H1 (cell line): Measurements from ENCODE around the gene DAG1. TPM values are rescaled to one million over a fixed set of nuclear protein-coding genes. Genes with fewer than 3 reads are reported as not detected.

ENCODE experiments used
- CTCF ChIA-PET: fragments of 300-600 bp; sonication (Branson Sonifier 250); formaldehyde crosslinking; loops from one replicate; lab custom pipeline; 2021; ENCODE audit not compliant: partially characterized antibody; lab: Charles Lee
- POLR2A ChIA-PET: fragments of 300-600 bp; sonication (Branson Sonifier 250); formaldehyde crosslinking; loops from one replicate; lab custom pipeline; 2021; ENCODE audit warnings: inconsistent platforms; ENCODE audit not compliant: partially characterized antibody; lab: Charles Lee
- DNase-seq, 2 experiments: peaks; one replicate each; pipeline versions ENCODE4 v3.0.0 to v3.0.0-alpha.2; 2010 to 2022; ENCODE audit warnings: low spot score in 2 of 2, low read depth in 1 of 2, mixed read lengths in 1 of 2
- FAIRE-seq: peaks from 2 replicates; lab custom pipeline; 2011; peaks lifted over from hg19 to GRCh38; lab: Jason Lieb, UNC
- H2AFZ ChIP-seq: 2 replicates; pipeline ENCODE4 v1.8.1; 2012; ENCODE audit warnings: low read length, inconsistent platforms
- H2AK5ac ChIP-seq: 2 replicates; pipeline ENCODE4 v1.6.1; 2013; ENCODE audit warnings: low read depth, low read length
- H2BK120ac ChIP-seq: replicated peaks from 2 replicates; pipeline ENCODE3; 2013; ENCODE audit warnings: low read depth, low read length, inconsistent platforms
- H2BK12ac ChIP-seq: 2 replicates; pipeline ENCODE4 v1.6.1; 2013; ENCODE audit warnings: low read depth, low read length
- H2BK15ac ChIP-seq: 2 replicates; pipeline ENCODE4 v1.6.1; 2013; ENCODE audit warnings: low read length
- H2BK20ac ChIP-seq: 2 replicates; pipeline ENCODE4 v1.6.1; 2013; ENCODE audit warnings: low read length
- H2BK5ac ChIP-seq: 2 replicates; pipeline ENCODE4 v1.6.1; 2013; ENCODE audit warnings: low read depth, low read length
- H3K14ac ChIP-seq: 2 replicates; pipeline ENCODE4 v1.6.1; 2013; ENCODE audit warnings: inconsistent platforms; ENCODE audit not compliant: insufficient read length
- H3K18ac ChIP-seq: 2 replicates; pipeline ENCODE4 v1.6.1; 2013; ENCODE audit warnings: low read length; ENCODE audit errors: extremely low read depth
- H3K23ac ChIP-seq: 2 replicates; pipeline ENCODE4 v1.6.1; 2013; ENCODE audit warnings: inconsistent platforms; ENCODE audit not compliant: insufficient read length
- H3K23me2 ChIP-seq: 2 replicates; pipeline ENCODE4 v1.6.1; 2013; ENCODE audit warnings: low read depth, low read length
- H3K27ac ChIP-seq: 2 replicates; pipeline ENCODE4 v1.6.1; 2011; ENCODE audit warnings: low read depth, low read length, inconsistent platforms
- H3K27me3 ChIP-seq, 4 experiments: replicated peaks in 1 of 4; 1 replicate in 1 of 4; 2 replicates in 3 of 4; pipeline versions ENCODE4 v1.6.1 to v1.8.1; 2011 to 2013; ENCODE audit warnings: low read length in 3 of 4, mild to moderate bottlenecking in 3 of 4, inconsistent platforms in 2 of 4, mixed read lengths in 2 of 4, moderate library complexity in 1 of 4; ENCODE audit not compliant: control insufficient read depth in 3 of 4, insufficient read depth in 3 of 4; ENCODE audit errors: extremely low read depth in 1 of 4
- H3K36me3 ChIP-seq, 4 experiments: 2 replicates each; pipeline versions ENCODE4 v1.6.1 to v1.8.1; 2011 to 2013; ENCODE audit warnings: mild to moderate bottlenecking in 4 of 4, low read length in 3 of 4, moderate library complexity in 2 of 4, control low read depth in 1 of 4, inconsistent platforms in 1 of 4; ENCODE audit not compliant: insufficient read depth in 4 of 4, control insufficient read depth in 2 of 4
- H3K4ac ChIP-seq: replicated peaks from 2 replicates; pipeline ENCODE3; 2013; ENCODE audit warnings: low read length, low read depth, mixed read lengths, inconsistent platforms; ENCODE audit not compliant: insufficient read length
- H3K4me1 ChIP-seq, 4 experiments: replicated peaks in 1 of 4; 1 replicate in 1 of 4; 2 replicates in 3 of 4; pipeline versions ENCODE4 v1.6.1 to v1.8.1; 2011 to 2013; ENCODE audit warnings: low read length in 3 of 4, inconsistent platforms in 2 of 4, mixed read lengths in 1 of 4; ENCODE audit not compliant: insufficient read depth in 4 of 4, control insufficient read depth in 3 of 4
- H3K4me2 ChIP-seq, 2 experiments: 2 replicates each; pipeline versions ENCODE4 v1.6.1 to v1.8.1; 2011 to 2013; ENCODE audit warnings: low read depth in 2 of 2, low read length in 2 of 2, control low read depth in 1 of 2, inconsistent platforms in 1 of 2, mild to moderate bottlenecking in 1 of 2; ENCODE audit not compliant: insufficient read depth in 1 of 2
- H3K4me3 ChIP-seq, 4 experiments: fragments of 200-600, 300-600 bp in 1 of 4; sonication (generic), shearing (Covaris generic), sonication (Bioruptor Twin) in 1 of 4; 2 replicates each; pipeline versions ENCODE4 v1.5.1 to v1.8.1; 2011 to 2016; ENCODE audit warnings: low read length in 4 of 4, low read depth in 3 of 4, control low read depth in 2 of 4, inconsistent platforms in 2 of 4, mild to moderate bottlenecking in 2 of 4, mixed read lengths in 1 of 4, moderate library complexity in 1 of 4; ENCODE audit not compliant: insufficient read depth in 2 of 4; ENCODE audit errors: extremely low read depth in 1 of 4
- H3K56ac ChIP-seq: replicated peaks from 2 replicates; pipeline ENCODE3; 2013; ENCODE audit warnings: low read depth, mild to moderate bottlenecking, mixed read lengths, low read length, inconsistent platforms; ENCODE audit not compliant: insufficient read length
- H3K79me1 ChIP-seq: 2 replicates; pipeline ENCODE4 v1.6.1; 2013; ENCODE audit warnings: low read depth, low read length, control low read depth
- H3K79me2 ChIP-seq, 2 experiments: 2 replicates each; pipeline versions ENCODE4 v1.6.1 to v1.8.1; 2012 to 2013; ENCODE audit warnings: low read length in 2 of 2, mild to moderate bottlenecking in 2 of 2, inconsistent platforms in 1 of 2; ENCODE audit not compliant: insufficient read depth in 2 of 2, control insufficient read depth in 1 of 2
- H3K9ac ChIP-seq, 4 experiments: replicated peaks in 1 of 4; 1 replicate in 1 of 4; 2 replicates in 3 of 4; pipeline versions ENCODE4 v1.6.1 to v1.8.1; 2011 to 2013; ENCODE audit warnings: low read depth in 3 of 4, low read length in 3 of 4, control low read depth in 2 of 4, mild to moderate bottlenecking in 2 of 4, moderate library complexity in 2 of 4, inconsistent platforms in 1 of 4; ENCODE audit errors: extremely low read depth in 1 of 4
- H3K9me3 ChIP-seq, 2 experiments: 2 replicates each; pipeline versions ENCODE4 v1.6.1 to v1.8.1; 2012 to 2013; ENCODE audit warnings: mild to moderate bottlenecking in 2 of 2, moderate library complexity in 2 of 2, control low read depth in 1 of 2, inconsistent platforms in 1 of 2, low read depth in 1 of 2, low read length in 1 of 2, mixed read lengths in 1 of 2; ENCODE audit not compliant: insufficient read depth in 2 of 2
- H4K20me1 ChIP-seq, 2 experiments: replicated peaks in 1 of 2; 2 replicates each; pipeline versions ENCODE3 to v1.8.1; 2011 to 2013; ENCODE audit warnings: inconsistent platforms in 2 of 2, low read length in 2 of 2, mild to moderate bottlenecking in 1 of 2; ENCODE audit not compliant: insufficient read depth in 2 of 2, control insufficient read depth in 1 of 2
- H4K5ac ChIP-seq: 2 replicates; pipeline ENCODE4 v1.6.1; 2013; ENCODE audit warnings: low read length, low read depth, mixed read lengths, inconsistent platforms; ENCODE audit not compliant: insufficient read length
- H4K8ac ChIP-seq: 2 replicates; pipeline ENCODE4 v1.8.0; 2013; ENCODE audit warnings: mild to moderate bottlenecking, moderate library complexity, low read length, inconsistent platforms; ENCODE audit not compliant: insufficient read depth; ENCODE audit errors: extremely low read depth
- H4K91ac ChIP-seq: replicated peaks from 2 replicates; pipeline ENCODE3; 2013; ENCODE audit warnings: low read length, mixed read lengths, inconsistent platforms; ENCODE audit not compliant: insufficient read length
- CHD1 ChIP-seq: IDR thresholded peaks from 2 replicates; pipeline ENCODE4 v1.6.1; 2012; ENCODE audit warnings: low read depth, low read length, improper control_type of control experiment
- NANOG ChIP-seq: IDR thresholded peaks from 2 replicates; pipeline ENCODE4 v1.6.1; 2011; ENCODE audit warnings: low read length, low read depth, mild to moderate bottlenecking, inconsistent platforms; ENCODE audit not compliant: insufficient read depth, poor library complexity, severe bottlenecking
- NRF1 ChIP-seq: IDR thresholded peaks from 2 replicates; pipeline ENCODE4 v1.6.1; 2011; ENCODE audit warnings: mild to moderate bottlenecking, low read depth, low read length, improper control_type of control experiment
- WGBS, 2 experiments: shearing (Covaris generic) in 1 of 2; methylation state at CpG; one replicate each; pipeline versions ENCODE4 v1.1.6 to v1.1.7; 2013 to 2015; ENCODE audit warnings: low lambda C conversion rate in 2 of 2, mixed read lengths in 2 of 2, inconsistent platforms in 1 of 2, low coverage in 1 of 2, missing lambda C conversion rate in 1 of 2; ENCODE audit not compliant: insufficient replicate concordance in 2 of 2, insufficient coverage in 1 of 2, insufficient read length in 1 of 2; ENCODE audit errors: extremely low coverage in 1 of 2, missing lambda C conversion rate in 1 of 2; 5-methylcytosine and 5-hydroxymethylcytosine counted together
- polyA plus RNA-seq, 7 experiments: library from polyadenylated mRNA; depleted of rRNA in 3 of 7; stranded (reverse) in 5 of 7; unstranded in 2 of 7; fragments of >200 nt in 5 of 7; fragments of 200-250 nt in 2 of 7; gene quantifications; 1 replicate in 5 of 7; 2 replicates in 1 of 7; 4 replicates in 1 of 7; pipeline versions ENCODE4 v1.2.1 to v1.2.3, GENCODE V29; 2011 to 2013; ENCODE audit warnings: missing spikeins in 2 of 7, mixed read lengths in 2 of 7
- total RNA-seq: library from RNA; stranded (reverse); fragmentation: NEBNext Ultra II Directional; extraction: Animal tissue kit (Norgen Biotek cat#: 25700); gene quantifications from 2 replicates; pipeline ENCODE4 v1.2.1, GENCODE V29; 2021
- TF ChIP-seq, protein P1 (sequence below): IDR thresholded peaks from 2 replicates; pipeline ENCODE4 v1.6.1; 2012; ENCODE audit warnings: low read length, inconsistent platforms

Gene DAG1
- total and polyA plus RNA-seq, 2 of the 8 experiments (the other 6 are each of a cell fraction or from before 2014, with no cell fraction given): 97.5 to 138 TPM

DNA sequence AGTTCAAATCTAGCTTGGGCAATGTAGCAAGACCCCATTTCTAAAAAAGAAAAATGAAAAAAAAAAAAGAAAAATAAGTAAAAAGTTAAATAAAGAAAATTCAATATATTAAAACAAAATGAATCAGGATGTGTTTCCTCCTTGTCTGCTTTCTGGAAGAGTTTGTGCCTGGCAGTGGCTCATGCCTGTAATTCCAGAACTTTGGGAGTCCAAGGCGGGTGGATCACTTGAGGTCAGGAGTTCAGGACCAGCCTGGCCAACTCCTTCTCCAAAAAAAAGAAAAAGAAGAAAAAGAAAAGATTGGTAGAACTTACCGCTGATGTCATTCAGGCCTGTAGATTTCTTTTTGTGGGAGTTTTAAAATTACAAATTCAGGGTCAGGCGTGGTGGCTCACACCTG lies 36.8 kb downstream of the DAG1 start:
- Histone ChIP-seq H4K20me1 (peaks cover 0 to 2% of the 10 kb centered on the region in 2 experiments), H4K5ac (no peak overlapping the region), H3K23me2 (no peaks in the 10 kb centered on the region), H3K4me2 (no peak overlapping the region), H3K14ac (no peak overlapping the region), H3K27me3 (no peaks in the 10 kb centered on the region), H3K36me3 (peaks cover 3 to 19% (median 12%) of the 10 kb centered on the region in 4 experiments; a peak in 6 of 8 replicates), H3K9ac (no peak overlapping the region), H2BK5ac (no peak overlapping the region), H2BK20ac (no peak overlapping the region), H2AFZ (no peak overlapping the region), H3K9me3 (no peaks in the 10 kb centered on the region), H4K8ac (no peak overlapping the region), H2BK15ac (no peak overlapping the region), H2BK120ac (no peak overlapping the region), H3K4me1 (no peaks in the 10 kb centered on the region), H4K91ac (no peak overlapping the region), H3K4ac (no peak overlapping the region), H3K56ac (no peak overlapping the region), H2AK5ac (no peak overlapping the region), H3K23ac (no peak overlapping the region), H3K4me3 (no peak overlapping the region), H3K79me2 (peaks cover 0 to 57% of the 10 kb centered on the region in 2 experiments; a peak in 2 of 4 replicates), H3K79me1 (no peaks in the 10 kb centered on the region; the same call in 1 of the 2 replicates), H3K27ac (no peak overlapping the region), H3K18ac (no peak overlapping the region), H2BK12ac (no peak overlapping the region)
- 90% methylated on average over 3 of the region's 3 CpGs; no CpG with 5 or more reads in 1 of the 2 experiments for WGBS, 2 experiments
- FAIRE-seq: no peak
- DNase-seq: no peak
- TF ChIP-seq NANOG (no peak), NRF1 (no peak), CHD1 (no peak)
- TF ChIP-seq, protein P1, sequence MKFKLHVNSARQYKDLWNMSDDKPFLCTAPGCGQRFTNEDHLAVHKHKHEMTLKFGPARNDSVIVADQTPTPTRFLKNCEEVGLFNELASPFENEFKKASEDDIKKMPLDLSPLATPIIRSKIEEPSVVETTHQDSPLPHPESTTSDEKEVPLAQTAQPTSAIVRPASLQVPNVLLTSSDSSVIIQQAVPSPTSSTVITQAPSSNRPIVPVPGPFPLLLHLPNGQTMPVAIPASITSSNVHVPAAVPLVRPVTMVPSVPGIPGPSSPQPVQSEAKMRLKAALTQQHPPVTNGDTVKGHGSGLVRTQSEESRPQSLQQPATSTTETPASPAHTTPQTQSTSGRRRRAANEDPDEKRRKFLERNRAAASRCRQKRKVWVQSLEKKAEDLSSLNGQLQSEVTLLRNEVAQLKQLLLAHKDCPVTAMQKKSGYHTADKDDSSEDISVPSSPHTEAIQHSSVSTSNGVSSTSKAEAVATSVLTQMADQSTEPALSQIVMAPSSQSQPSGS: no peak
- POLR2A ChIA-PET: interaction anchor here (2.2 kb wide), 1 partner anchor 13 kb away, joined by 4 read pairs; no protein-coding TSS in a partner anchor
- CTCF ChIA-PET: no interaction called here
